Thyroid gland (tissue), 4 donors: ENCODE data around the gene TSPAN15. TPM values are rescaled to one million over a fixed set of nuclear protein-coding genes. Genes with fewer than 3 reads are reported as not detected.
A peak's percentile ranks its signal among the peaks of the same experiment; 100 is the strongest.

ENCODE experiments used
- DNase-seq, 2 donors: peaks; one replicate each; pipeline ENCODE4 v3.0.0-alpha.2; 2019
- H3K27ac ChIP-seq, 3 donors: fragments of 200-600 bp; sonication (generic); 1 replicate in 2 of 3; 2 replicates in 1 of 3; pipeline ENCODE4 v1.5.1; 2016 to 2019; ENCODE audit warnings: mild to moderate bottlenecking in 1 of 3, moderate library complexity in 1 of 3
- H3K27me3 ChIP-seq: fragments of 200-600 bp; sonication (generic); one replicate; pipeline ENCODE4 v1.5.1; 2019
- H3K36me3 ChIP-seq, 2 donors: fragments of 200-600 bp; sonication (generic); one replicate each; pipeline ENCODE4 v1.5.1; 2016 to 2019
- H3K4me1 ChIP-seq, 2 donors: fragments of 200-600 bp; sonication (generic); one replicate each; pipeline ENCODE4 v1.5.1; 2017 to 2019
- H3K4me3 ChIP-seq, 3 donors: fragments of 200-600 bp; sonication (generic); replicated peaks in 1 of 3; 1 replicate in 2 of 3; 2 replicates in 1 of 3; pipeline ENCODE4 v1.5.1; 2016; ENCODE audit warnings: mild to moderate bottlenecking in 1 of 3
- H3K9me3 ChIP-seq: fragments of 200-600 bp; sonication (generic); one replicate; pipeline ENCODE4 v1.5.1; 2017
- POLR2A ChIP-seq, 2 donors: fragments of 450-650 bp; IDR thresholded peaks; one replicate each; pipeline ENCODE4 v1.6.1; 2017; ENCODE audit warnings: antibody characterized with exemption in 2 of 2, mild to moderate bottlenecking in 2 of 2, moderate library complexity in 1 of 2
- WGBS, 2 donors: methylation state at CpG; one replicate each; pipeline ENCODE4 v1.1.5; 2017; 5-methylcytosine and 5-hydroxymethylcytosine counted together
- intact Hi-C: fragments of 100-400 bp; cut with DNase I; formaldehyde crosslinking; loops from one replicate; pipeline ENCODE4 v1.15.1; 2023
- total RNA-seq, 4 donors: library from RNA; depleted of rRNA; stranded (reverse); fragments of >200 nt; gene quantifications; one replicate each; pipeline ENCODE4 v1.2.3, GENCODE V29; 2016
- TF ChIP-seq, protein P1 (sequence below), 6 experiments: fragments of 200-600 bp in 3 of 6; fragments of 450-650 bp in 3 of 6; sonication (generic) in 3 of 6; IDR thresholded peaks; one replicate each; pipeline ENCODE4 v1.5.1; 2016 to 2019; ENCODE audit warnings: antibody characterized with exemption in 6 of 6, mild to moderate bottlenecking in 2 of 6, inconsistent platforms in 1 of 6, moderate library complexity in 1 of 6

Gene TSPAN15
- total RNA-seq, 4 donors from 2014 or later: 9.0 to 23.1 (median 17.2) TPM

DNA sequence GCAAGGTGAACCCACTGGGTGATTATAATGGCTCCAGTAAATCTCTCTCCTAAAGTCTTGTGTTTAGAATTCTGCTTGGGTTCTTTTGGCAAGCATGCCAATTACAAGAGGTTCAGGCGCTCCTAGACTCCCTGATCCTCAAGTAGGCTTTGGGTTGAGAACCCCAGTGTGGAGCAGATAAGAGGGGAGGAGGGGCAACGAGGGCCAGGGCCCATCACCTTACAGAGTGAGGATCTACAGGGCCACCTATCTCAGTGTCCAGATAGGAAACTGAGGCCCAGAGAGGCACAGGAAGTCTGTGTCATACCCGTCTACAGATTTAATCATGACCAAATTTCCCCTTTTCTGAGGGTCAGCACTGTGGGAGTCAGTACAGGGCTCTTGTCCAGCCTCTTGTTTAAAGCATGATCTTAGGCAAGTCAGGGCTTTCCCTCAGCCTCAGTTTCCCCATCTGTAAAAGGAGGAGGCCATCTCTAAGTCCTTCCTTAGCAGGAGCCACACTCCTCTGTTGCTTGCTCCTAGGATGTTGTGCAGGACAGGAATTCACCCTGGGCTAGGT, 39.0 kb upstream of the TSPAN15 start:
- Histone ChIP-seq H3K27ac (no peak overlapping the region), H3K4me3 (no peak overlapping the region), H3K27me3 (no peaks in the 10 kb centered on the region), H3K9me3 (no peaks in the 10 kb centered on the region), H3K36me3 (no peaks in the 10 kb centered on the region), H3K4me1 (peaks cover 5 to 24% of the 10 kb centered on the region in 2 donors)
- WGBS, 2 donors: 62 to 77% methylated on average over 3 of the region's 3 CpGs
- intact Hi-C loops: no loop called here
- no peak for DNase-seq
- TF ChIP-seq, protein P1, sequence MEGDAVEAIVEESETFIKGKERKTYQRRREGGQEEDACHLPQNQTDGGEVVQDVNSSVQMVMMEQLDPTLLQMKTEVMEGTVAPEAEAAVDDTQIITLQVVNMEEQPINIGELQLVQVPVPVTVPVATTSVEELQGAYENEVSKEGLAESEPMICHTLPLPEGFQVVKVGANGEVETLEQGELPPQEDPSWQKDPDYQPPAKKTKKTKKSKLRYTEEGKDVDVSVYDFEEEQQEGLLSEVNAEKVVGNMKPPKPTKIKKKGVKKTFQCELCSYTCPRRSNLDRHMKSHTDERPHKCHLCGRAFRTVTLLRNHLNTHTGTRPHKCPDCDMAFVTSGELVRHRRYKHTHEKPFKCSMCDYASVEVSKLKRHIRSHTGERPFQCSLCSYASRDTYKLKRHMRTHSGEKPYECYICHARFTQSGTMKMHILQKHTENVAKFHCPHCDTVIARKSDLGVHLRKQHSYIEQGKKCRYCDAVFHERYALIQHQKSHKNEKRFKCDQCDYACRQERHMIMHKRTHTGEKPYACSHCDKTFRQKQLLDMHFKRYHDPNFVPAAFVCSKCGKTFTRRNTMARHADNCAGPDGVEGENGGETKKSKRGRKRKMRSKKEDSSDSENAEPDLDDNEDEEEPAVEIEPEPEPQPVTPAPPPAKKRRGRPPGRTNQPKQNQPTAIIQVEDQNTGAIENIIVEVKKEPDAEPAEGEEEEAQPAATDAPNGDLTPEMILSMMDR (IDR thresholded peaks at IDR 0.05): no peak
- no peak for TF ChIP-seq POLR2A (IDR thresholded peaks at IDR 0.05)

DNA sequence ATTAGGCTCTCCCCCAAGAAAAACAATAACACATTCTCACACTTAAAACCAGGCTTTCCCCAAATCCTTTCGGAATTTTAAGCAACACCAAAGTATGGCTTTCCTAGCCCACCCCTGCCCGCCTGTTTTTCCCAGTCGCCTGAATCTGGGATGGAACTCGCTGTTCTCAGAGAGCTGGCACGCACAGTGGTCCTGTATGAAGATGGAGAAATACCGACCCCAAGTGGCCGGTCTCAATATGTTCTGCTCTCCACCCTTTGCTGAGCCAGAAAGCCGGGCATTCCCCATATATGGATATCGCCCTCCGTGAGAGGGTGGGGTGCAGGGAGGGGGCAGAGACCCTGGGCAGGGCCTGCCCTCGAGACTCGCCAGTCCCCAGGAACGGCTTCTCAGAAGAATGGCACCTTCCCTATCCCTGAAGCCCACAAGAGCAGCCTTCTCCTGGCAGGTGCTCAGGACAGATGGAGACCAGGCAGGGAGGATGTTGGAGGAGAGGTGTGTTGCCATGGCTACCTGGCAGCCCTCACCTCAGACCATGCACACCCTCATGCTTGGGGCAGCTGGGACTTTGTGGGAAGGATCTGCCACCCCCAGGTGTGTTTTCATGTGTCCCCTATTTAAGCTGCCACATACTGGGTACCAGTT, 37.9 kb upstream of the TSPAN15 start:
- Histone ChIP-seq H3K4me1 (peaks cover 0 to 13% of the 10 kb centered on the region in 2 donors), H3K9me3 (no peaks in the 10 kb centered on the region), H3K4me3 (no peak overlapping the region), H3K27me3 (no peaks in the 10 kb centered on the region), H3K36me3 (no peaks in the 10 kb centered on the region), H3K27ac (no peak overlapping the region)
- WGBS, 2 donors: 4 to 11% methylated on average over 10 to 11 of the region's 13 CpGs
- TF ChIP-seq POLR2A (IDR thresholded peaks at IDR 0.05): no peak
- TF ChIP-seq, protein P1 (IDR thresholded peaks at IDR 0.05): peak; percentile 34 to 68 (median 54)
- intact Hi-C loops: no loop called here
- DNase-seq: peak; percentile 73 to 75

DNA sequence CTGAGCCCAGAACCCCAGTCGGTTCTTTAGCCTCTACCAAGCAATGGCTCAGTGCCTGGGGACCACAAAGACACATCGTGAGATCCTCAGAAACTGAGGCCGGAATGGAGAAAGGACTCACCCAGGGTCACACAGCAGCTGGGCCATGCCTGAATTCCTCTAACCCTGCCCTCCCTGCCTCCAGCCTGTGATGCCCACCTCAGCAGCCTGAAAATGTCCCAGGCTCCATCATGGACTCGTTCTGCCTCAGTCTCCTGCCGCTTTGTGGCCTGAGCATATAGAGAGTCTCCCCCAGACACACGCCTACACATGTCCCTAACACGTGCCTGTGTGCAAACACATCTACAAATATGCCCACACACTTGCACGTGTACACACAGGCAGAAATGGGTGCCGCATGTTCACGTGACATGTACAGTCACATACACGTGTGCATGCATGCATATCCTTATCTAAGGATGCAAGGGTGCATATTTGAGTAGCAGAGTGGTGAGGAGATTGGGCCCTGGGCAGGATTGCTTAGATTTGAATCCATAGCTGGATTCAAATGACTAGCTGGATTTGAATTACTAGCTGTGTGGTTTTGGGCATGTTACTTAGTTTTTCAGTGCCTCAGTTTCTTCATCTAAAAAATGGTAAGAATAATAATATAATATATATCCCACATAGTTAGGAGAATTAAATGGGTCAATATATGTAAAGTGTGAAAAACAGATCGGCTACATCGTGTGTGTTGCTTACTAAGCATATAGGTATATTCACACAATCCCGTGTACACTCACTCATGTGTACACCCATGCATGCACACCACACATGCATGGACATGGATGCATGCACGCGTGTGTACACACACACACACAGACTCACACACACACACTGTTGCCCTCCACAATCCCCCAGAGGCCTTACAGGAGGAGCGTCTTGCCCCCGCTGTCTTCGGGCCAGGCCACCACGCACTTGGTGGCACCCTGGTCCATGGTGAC, 36.9 kb upstream of the TSPAN15 start:
- TF ChIP-seq, protein P1 (IDR thresholded peaks at IDR 0.05): no peak
- TF ChIP-seq POLR2A (IDR thresholded peaks at IDR 0.05): no peak
- Histone ChIP-seq H3K36me3 (no peaks in the 10 kb centered on the region), H3K27me3 (no peaks in the 10 kb centered on the region), H3K9me3 (no peaks in the 10 kb centered on the region), H3K27ac (no peak overlapping the region), H3K4me1 (peaks cover 0 to 8% of the 10 kb centered on the region in 2 donors), H3K4me3 (no peak overlapping the region)
- 90% methylated on average over 20 of the region's 20 CpGs for WGBS, 2 donors
- intact Hi-C loops: no loop called here
- no peak for DNase-seq

DNA sequence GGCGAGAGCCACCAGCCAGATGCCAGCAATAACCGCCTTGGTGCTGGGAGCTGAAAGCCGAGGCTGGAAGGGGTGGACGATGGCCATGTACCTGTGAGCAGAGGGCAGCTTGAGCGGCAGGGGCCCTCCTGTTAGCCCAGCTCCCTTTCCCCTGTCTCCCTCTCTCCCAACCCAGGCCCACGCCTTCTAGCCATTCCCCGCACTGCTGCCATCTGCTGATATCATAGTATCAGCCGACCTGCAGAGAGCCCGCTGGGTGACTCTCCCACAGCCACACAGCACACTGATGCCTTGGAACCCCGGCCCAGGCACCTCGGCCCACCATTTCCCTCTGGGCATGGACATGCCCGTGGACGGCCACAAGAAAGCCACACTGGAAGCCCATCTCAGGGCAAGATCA, 36.2 kb upstream of the TSPAN15 start:
- 87 to 88% methylated on average over 13 of the region's 13 CpGs for WGBS, 2 donors
- H3K36me3 ChIP-seq: no peaks in the 10 kb centered on the region
- no peak for DNase-seq
- H3K27me3 ChIP-seq: no peaks in the 10 kb centered on the region
- TF ChIP-seq, protein P1 (IDR thresholded peaks at IDR 0.05): no peak
- peaks cover 0 to 8% of the 10 kb centered on the region in 2 donors for H3K4me1 ChIP-seq
- no peak overlapping the region for H3K27ac ChIP-seq
- H3K4me3 ChIP-seq: no peak overlapping the region
- intact Hi-C loops: no loop called here
- H3K9me3 ChIP-seq: no peaks in the 10 kb centered on the region
